Measurements from ENCODE around the gene HYI. TPM values are rescaled to one million over a fixed set of nuclear protein-coding genes. Genes with fewer than 3 reads are reported as not detected.

The HYI gene
- total and polyA plus RNA-seq, 2 donors from 2014 or later = 50.5 to 91.2 TPM

DNA sequence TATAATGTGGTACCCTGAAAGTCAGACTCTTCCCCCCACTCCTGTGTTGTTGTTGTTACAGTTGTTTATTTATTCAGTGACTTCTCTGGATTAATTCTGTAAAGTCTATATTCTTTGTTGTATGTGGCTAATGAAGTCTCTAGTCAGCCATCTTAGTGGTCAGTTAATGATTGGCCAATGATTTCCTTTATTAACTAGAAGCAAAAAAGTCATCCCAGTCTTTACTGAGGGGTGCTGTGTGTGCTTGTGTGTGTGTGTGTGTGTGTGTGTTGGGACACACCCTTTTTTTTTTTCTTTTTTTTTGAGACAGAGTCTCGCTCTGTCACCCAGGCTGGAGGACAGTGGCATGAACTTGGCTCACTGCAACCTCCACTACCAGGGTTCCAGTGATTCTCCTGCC is 37.3 kb upstream of the HYI start:
- no peak for DNase-seq
- H3K9ac ChIP-seq (ENCODE audit: low read length in 3 of 3) = no peak overlapping the region

DNA sequence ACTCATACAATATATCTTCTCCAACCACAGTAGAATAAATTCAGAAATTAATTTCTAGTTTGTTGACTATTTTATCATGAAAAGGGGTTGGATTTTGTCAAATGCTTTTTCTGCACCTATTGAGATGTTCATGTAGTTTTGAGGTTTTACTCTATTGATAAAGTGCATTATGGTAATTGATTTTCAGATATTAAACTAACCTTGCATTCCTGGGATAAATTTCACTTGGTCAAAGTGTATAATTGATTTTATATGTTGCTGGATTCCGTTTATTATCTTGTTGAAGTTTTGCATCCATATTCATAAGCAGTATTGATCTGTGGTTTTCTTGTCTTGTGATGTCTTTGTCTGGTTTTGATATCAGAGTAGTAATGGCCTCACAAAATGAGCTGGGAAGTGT is 34.4 kb upstream of the HYI start:
- Histone ChIP-seq H3K27me3 (ENCODE audit: control insufficient read depth, insufficient read depth, low read length) (no peaks in the 10 kb centered on the region), H3K4me3 (ENCODE audit: low read length in 3 of 3) (no peak overlapping the region), H3K9me3 (ENCODE audit: control insufficient read depth in 2 of 3, insufficient read depth in 1 of 3, low read length in 3 of 3) (peaks cover 0 to 7% (median 4%) of the 10 kb centered on the region in 3 donors), H3K4me1 (ENCODE audit: control insufficient read depth in 2 of 3, insufficient read depth in 2 of 3, low read depth in 1 of 3, low read length in 3 of 3) (no peaks in the 10 kb centered on the region), H3K27ac (ENCODE audit: low read depth in 2 of 2, low read length in 2 of 2) (no peak overlapping the region), H3K36me3 (ENCODE audit: control insufficient read depth in 2 of 3, insufficient read depth in 3 of 3, low read length in 3 of 3) (no peaks in the 10 kb centered on the region), H3K9ac (ENCODE audit: low read length in 3 of 3) (no peak overlapping the region)
- DNase-seq (no peak), FAIRE-seq (no peak)
- intact Hi-C loops (cut with DNase I) = no loop called here
- TF ChIP-seq, protein P1, sequence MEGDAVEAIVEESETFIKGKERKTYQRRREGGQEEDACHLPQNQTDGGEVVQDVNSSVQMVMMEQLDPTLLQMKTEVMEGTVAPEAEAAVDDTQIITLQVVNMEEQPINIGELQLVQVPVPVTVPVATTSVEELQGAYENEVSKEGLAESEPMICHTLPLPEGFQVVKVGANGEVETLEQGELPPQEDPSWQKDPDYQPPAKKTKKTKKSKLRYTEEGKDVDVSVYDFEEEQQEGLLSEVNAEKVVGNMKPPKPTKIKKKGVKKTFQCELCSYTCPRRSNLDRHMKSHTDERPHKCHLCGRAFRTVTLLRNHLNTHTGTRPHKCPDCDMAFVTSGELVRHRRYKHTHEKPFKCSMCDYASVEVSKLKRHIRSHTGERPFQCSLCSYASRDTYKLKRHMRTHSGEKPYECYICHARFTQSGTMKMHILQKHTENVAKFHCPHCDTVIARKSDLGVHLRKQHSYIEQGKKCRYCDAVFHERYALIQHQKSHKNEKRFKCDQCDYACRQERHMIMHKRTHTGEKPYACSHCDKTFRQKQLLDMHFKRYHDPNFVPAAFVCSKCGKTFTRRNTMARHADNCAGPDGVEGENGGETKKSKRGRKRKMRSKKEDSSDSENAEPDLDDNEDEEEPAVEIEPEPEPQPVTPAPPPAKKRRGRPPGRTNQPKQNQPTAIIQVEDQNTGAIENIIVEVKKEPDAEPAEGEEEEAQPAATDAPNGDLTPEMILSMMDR (IDR thresholded peaks at IDR 0.05; ENCODE audit: borderline replicate concordance, extremely low read depth, insufficient read depth) = no peak

More for the DNA sequence above, 37.3 kb upstream of the HYI start:
- H3K9me3 ChIP-seq (ENCODE audit: control insufficient read depth in 2 of 3, insufficient read depth in 1 of 3, low read length in 3 of 3) = peaks cover 0 to 7% (median 4%) of the 10 kb centered on the region in 3 donors
- H3K27ac ChIP-seq (ENCODE audit: low read depth in 2 of 2, low read length in 2 of 2) = no peak overlapping the region
- H3K27me3 ChIP-seq (ENCODE audit: control insufficient read depth, insufficient read depth, low read length) = no peaks in the 10 kb centered on the region
- no peak for FAIRE-seq
- TF ChIP-seq, protein P1 (IDR thresholded peaks at IDR 0.05; ENCODE audit: borderline replicate concordance, extremely low read depth, insufficient read depth) = no peak
- H3K4me3 ChIP-seq (ENCODE audit: low read length in 3 of 3) = no peak overlapping the region
- intact Hi-C loops (cut with DNase I) = no loop called here
- H3K36me3 ChIP-seq (ENCODE audit: control insufficient read depth in 2 of 3, insufficient read depth in 3 of 3, low read length in 3 of 3) = no peaks in the 10 kb centered on the region
- no peaks in the 10 kb centered on the region for H3K4me1 ChIP-seq (ENCODE audit: control insufficient read depth in 2 of 3, insufficient read depth in 2 of 3, low read depth in 1 of 3, low read length in 3 of 3)

DNA sequence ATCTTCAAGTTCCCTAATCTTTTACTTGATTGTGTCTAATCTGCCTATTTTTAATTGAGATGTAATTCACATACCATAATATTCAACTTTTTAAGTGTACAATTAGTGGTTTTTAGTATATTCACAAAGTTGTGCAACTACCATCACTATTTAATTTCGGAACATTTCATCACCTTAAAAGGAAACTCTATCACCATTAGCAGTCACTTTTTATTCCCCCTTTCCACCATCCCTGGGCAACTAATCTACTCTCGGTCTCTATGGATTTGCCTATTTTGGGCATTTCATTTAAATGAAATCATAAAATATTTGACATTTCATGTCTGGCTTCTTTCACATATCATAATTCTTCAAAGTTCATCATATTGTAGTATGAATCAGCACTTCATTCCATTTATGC is 30.6 kb upstream of the HYI start:
- peaks cover 0 to 4% (median 0%) of the 10 kb centered on the region in 3 donors for H3K9me3 ChIP-seq (ENCODE audit: control insufficient read depth in 2 of 3, insufficient read depth in 1 of 3, low read length in 3 of 3)
- H3K4me3 ChIP-seq (ENCODE audit: low read length in 3 of 3) = no peak overlapping the region
- no peaks in the 10 kb centered on the region for H3K36me3 ChIP-seq (ENCODE audit: control insufficient read depth in 2 of 3, insufficient read depth in 3 of 3, low read length in 3 of 3)
- TF ChIP-seq, protein P1 (IDR thresholded peaks at IDR 0.05; ENCODE audit: borderline replicate concordance, extremely low read depth, insufficient read depth) = no peak
- no peak overlapping the region for H3K9ac ChIP-seq (ENCODE audit: low read length in 3 of 3)
- no peak for FAIRE-seq
- no peaks in the 10 kb centered on the region for H3K27me3 ChIP-seq (ENCODE audit: control insufficient read depth, insufficient read depth, low read length)
- intact Hi-C loops (cut with DNase I) = no loop called here
- no peaks in the 10 kb centered on the region for H3K4me1 ChIP-seq (ENCODE audit: control insufficient read depth in 2 of 3, insufficient read depth in 2 of 3, low read depth in 1 of 3, low read length in 3 of 3)
- no peak for DNase-seq
- H3K27ac ChIP-seq (ENCODE audit: low read depth in 2 of 2, low read length in 2 of 2) = no peak overlapping the region

DNA sequence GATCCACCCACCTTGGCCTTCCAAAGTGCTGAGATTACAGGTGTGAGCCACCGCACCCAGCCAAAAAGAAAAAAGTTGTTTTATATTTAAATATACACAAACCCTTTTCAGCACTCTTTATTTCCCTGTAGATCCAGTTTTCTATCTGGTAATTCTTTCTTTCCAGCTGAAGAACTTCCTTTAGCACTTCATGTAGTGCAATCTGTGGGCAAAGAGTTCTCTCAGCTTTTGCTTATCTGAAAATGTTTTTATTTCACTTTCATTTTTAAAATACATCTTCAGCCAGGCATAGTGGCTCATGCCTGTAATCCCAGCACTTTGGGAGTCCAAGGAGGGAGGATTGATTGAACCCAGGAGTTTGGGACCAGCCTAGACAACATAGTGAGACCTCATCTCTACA is 28.5 kb upstream of the HYI start:
- DNase-seq (no peak), FAIRE-seq (no peak)
- no peaks in the 10 kb centered on the region for H3K9me3 ChIP-seq (ENCODE audit: control insufficient read depth in 2 of 3, insufficient read depth in 1 of 3, low read length in 3 of 3)
- intact Hi-C loops (cut with DNase I) = no loop called here
- H3K36me3 ChIP-seq (ENCODE audit: control insufficient read depth in 2 of 3, insufficient read depth in 3 of 3, low read length in 3 of 3) = no peaks in the 10 kb centered on the region
- no peak overlapping the region for H3K9ac ChIP-seq (ENCODE audit: low read length in 3 of 3)
- no peaks in the 10 kb centered on the region for H3K4me1 ChIP-seq (ENCODE audit: control insufficient read depth in 2 of 3, insufficient read depth in 2 of 3, low read depth in 1 of 3, low read length in 3 of 3)
- H3K4me3 ChIP-seq (ENCODE audit: low read length in 3 of 3) = no peak overlapping the region
- no peaks in the 10 kb centered on the region for H3K27me3 ChIP-seq (ENCODE audit: control insufficient read depth, insufficient read depth, low read length)
- no peak overlapping the region for H3K27ac ChIP-seq (ENCODE audit: low read depth in 2 of 2, low read length in 2 of 2)
- TF ChIP-seq, protein P1 (IDR thresholded peaks at IDR 0.05; ENCODE audit: borderline replicate concordance, extremely low read depth, insufficient read depth) = no peak
